MM.1S (cell line): ENCODE results near the gene OR52J3.

Experiments
- EZH2phosphoT487 ChIP-seq: fragments of 300-600 bp; sonication (generic); IDR thresholded peaks from 2 replicates; pipeline ENCODE4 v1.6.1; 2018; ENCODE audit warnings: antibody characterized with exemption, low read length
- TF ChIP-seq, protein P1 (sequence below): fragments of 300-600 bp; sonication (generic); IDR thresholded peaks from 2 replicates; pipeline ENCODE4 v1.5.1; 2016; ENCODE audit warnings: antibody characterized with exemption, low read length, mixed read lengths

DNA sequence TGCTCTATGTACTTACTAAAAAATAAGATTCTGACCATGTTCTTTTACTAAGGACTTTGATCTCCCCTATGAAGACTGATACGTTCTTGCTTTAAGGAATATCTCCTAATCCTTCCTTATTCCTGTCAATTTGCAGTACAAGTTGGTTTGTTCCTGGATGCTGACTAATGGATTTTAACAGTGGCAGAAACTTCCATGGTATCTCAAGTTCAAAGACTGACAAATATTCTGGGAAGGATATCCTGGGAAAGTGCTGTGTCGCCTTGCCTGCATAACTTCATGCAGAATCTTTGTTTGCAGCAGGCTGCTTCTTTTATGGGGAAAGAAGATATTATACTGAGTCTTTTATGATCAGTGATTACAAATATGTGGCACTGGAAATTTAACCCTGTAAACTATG, 8.4 kb upstream of the OR52J3 start:
- TF ChIP-seq, protein P1, sequence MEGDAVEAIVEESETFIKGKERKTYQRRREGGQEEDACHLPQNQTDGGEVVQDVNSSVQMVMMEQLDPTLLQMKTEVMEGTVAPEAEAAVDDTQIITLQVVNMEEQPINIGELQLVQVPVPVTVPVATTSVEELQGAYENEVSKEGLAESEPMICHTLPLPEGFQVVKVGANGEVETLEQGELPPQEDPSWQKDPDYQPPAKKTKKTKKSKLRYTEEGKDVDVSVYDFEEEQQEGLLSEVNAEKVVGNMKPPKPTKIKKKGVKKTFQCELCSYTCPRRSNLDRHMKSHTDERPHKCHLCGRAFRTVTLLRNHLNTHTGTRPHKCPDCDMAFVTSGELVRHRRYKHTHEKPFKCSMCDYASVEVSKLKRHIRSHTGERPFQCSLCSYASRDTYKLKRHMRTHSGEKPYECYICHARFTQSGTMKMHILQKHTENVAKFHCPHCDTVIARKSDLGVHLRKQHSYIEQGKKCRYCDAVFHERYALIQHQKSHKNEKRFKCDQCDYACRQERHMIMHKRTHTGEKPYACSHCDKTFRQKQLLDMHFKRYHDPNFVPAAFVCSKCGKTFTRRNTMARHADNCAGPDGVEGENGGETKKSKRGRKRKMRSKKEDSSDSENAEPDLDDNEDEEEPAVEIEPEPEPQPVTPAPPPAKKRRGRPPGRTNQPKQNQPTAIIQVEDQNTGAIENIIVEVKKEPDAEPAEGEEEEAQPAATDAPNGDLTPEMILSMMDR = no peak
- TF ChIP-seq EZH2phosphoT487 = no peak
